Measurements from ENCODE around the gene RCN1.

Gene RCN1

GRCh38 chr11:32149748-32150147 is 58.9 kb downstream of the RCN1 start:
- no peaks in the 10 kb centered on the region for H3K9me3 ChIP-seq
- H3K27me3 ChIP-seq, result peaks cover 2% of the 10 kb centered on the region
- DNase-seq, result no peak
- no peaks in the 10 kb centered on the region for H3K4me1 ChIP-seq
- no peak for TF ChIP-seq CTCF (IDR thresholded peaks at IDR 0.05; ENCODE audit: low read depth, low read length)
- no peaks in the 10 kb centered on the region for H3K36me3 ChIP-seq
- no peak overlapping the region for H3K4me3 ChIP-seq (ENCODE audit: low read depth, low read length)

GRCh38 chr11:32151027-32151426 is 60.2 kb downstream of the RCN1 start:
- H3K4me1 ChIP-seq, result no peaks in the 10 kb centered on the region
- H3K27me3 ChIP-seq, result peaks cover 2% of the 10 kb centered on the region
- no peak for TF ChIP-seq CTCF (IDR thresholded peaks at IDR 0.05; ENCODE audit: low read depth, low read length)
- H3K9me3 ChIP-seq, result no peaks in the 10 kb centered on the region
- DNase-seq, result no peak
- no peak overlapping the region for H3K4me3 ChIP-seq (ENCODE audit: low read depth, low read length)
- H3K36me3 ChIP-seq, result no peaks in the 10 kb centered on the region

- DNase-seq, result peak; percentile 14
- Histone ChIP-seq H3K4me3 (ENCODE audit: low read depth, low read length) (no peak overlapping the region), H3K27me3 (peaks cover 2% of the 10 kb centered on the region), H3K9me3 (no peaks in the 10 kb centered on the region), H3K36me3 (no peaks in the 10 kb centered on the region), H3K4me1 (no peaks in the 10 kb centered on the region)
- TF ChIP-seq CTCF (IDR thresholded peaks at IDR 0.05; ENCODE audit: low read depth, low read length), result no peak
Observed at GRCh38 chr11:32152216-32152615, 61.3 kb downstream of the RCN1 start.

GRCh38 chr11:32152821-32153220 is 61.9 kb downstream of the RCN1 start:
- H3K27me3 ChIP-seq, result peaks cover 2% of the 10 kb centered on the region
- TF ChIP-seq CTCF (IDR thresholded peaks at IDR 0.05; ENCODE audit: low read depth, low read length), result no peak
- H3K4me1 ChIP-seq, result no peaks in the 10 kb centered on the region
- H3K4me3 ChIP-seq (ENCODE audit: low read depth, low read length), result no peak overlapping the region
- H3K36me3 ChIP-seq, result no peaks in the 10 kb centered on the region
- H3K9me3 ChIP-seq, result no peaks in the 10 kb centered on the region
- DNase-seq, result no peak

GRCh38 chr11:32153747-32154146 is 62.9 kb downstream of the RCN1 start:
- H3K4me3 ChIP-seq (ENCODE audit: low read depth, low read length), result no peak overlapping the region
- no peaks in the 10 kb centered on the region for H3K36me3 ChIP-seq
- no peak for DNase-seq
- TF ChIP-seq CTCF (IDR thresholded peaks at IDR 0.05; ENCODE audit: low read depth, low read length), result no peak
- H3K9me3 ChIP-seq, result no peaks in the 10 kb centered on the region
- H3K27me3 ChIP-seq, result peaks cover 2% of the 10 kb centered on the region
- no peaks in the 10 kb centered on the region for H3K4me1 ChIP-seq

GRCh38 chr11:32154275-32154674 is 63.4 kb downstream of the RCN1 start:
- H3K36me3 ChIP-seq, result no peaks in the 10 kb centered on the region
- DNase-seq, result no peak
- TF ChIP-seq CTCF (IDR thresholded peaks at IDR 0.05; ENCODE audit: low read depth, low read length), result no peak
- H3K4me3 ChIP-seq (ENCODE audit: low read depth, low read length), result no peak overlapping the region
- H3K27me3 ChIP-seq, result peaks cover 2% of the 10 kb centered on the region
- no peaks in the 10 kb centered on the region for H3K4me1 ChIP-seq
- H3K9me3 ChIP-seq, result no peaks in the 10 kb centered on the region
